SU-DHL-6 (cell line): ENCODE measurements around the gene SPC25.

Experiments used
- H2AFZ ChIP-seq: fragments of 200-600 bp; sonication (generic); 2 replicates; pipeline ENCODE4 v1.6.1; 2014; ENCODE audit warnings: low read depth, mild to moderate bottlenecking, moderate library complexity, mixed read lengths, antibody characterized with exemption, low read length; ENCODE audit not compliant: severe bottlenecking
- H3F3A ChIP-seq: fragments of 200-600 bp; shearing (Covaris generic); 2 replicates; pipeline ENCODE4 v1.6.0; 2016; ENCODE audit warnings: antibody characterized with exemption, mild to moderate bottlenecking; ENCODE audit not compliant: insufficient read depth
- H3K27ac ChIP-seq: fragments of 200-600 bp; sonication (generic); 2 replicates; pipeline ENCODE4 v1.5.1; 2016; ENCODE audit warnings: low read depth, mild to moderate bottlenecking, low read length, moderate library complexity, mixed read lengths
- H3K27me3 ChIP-seq: fragments of 200-600 bp; sonication (generic), shearing (Covaris generic); 2 replicates; pipeline ENCODE4 v1.6.0; 2014; ENCODE audit warnings: mild to moderate bottlenecking, low read length
- H3K36me3 ChIP-seq: fragments of 200-600 bp; sonication (generic); 2 replicates; pipeline ENCODE4 v1.6.1; 2014; ENCODE audit warnings: mild to moderate bottlenecking, low read length, mixed read lengths
- H3K4me2 ChIP-seq: fragments of 300-600, 200-600 bp; shearing (Covaris generic), sonication (generic); 2 replicates; pipeline ENCODE4 v1.6.0; 2014; ENCODE audit warnings: low read length, low read depth, mild to moderate bottlenecking; ENCODE audit not compliant: poor library complexity, severe bottlenecking
- H3K4me3 ChIP-seq: fragments of 200-600 bp; sonication (generic); 2 replicates; pipeline ENCODE4 v1.5.1; 2014; ENCODE audit warnings: antibody characterized with exemption, low read length, mild to moderate bottlenecking, mixed read lengths; ENCODE audit not compliant: insufficient read depth, poor library complexity, severe bottlenecking
- H3K79me2 ChIP-seq: fragments of 200-600 bp; sonication (generic); 2 replicates; pipeline ENCODE4 v1.6.1; 2014; ENCODE audit warnings: mild to moderate bottlenecking, low read length, moderate library complexity; ENCODE audit not compliant: insufficient read depth
- H3K9ac ChIP-seq: fragments of 200-600 bp; sonication (generic); 2 replicates; pipeline ENCODE4 v1.7.0; 2014; ENCODE audit warnings: mild to moderate bottlenecking, low read length
- H3K9me2 ChIP-seq: fragments of 200-600 bp; sonication (generic); replicated peaks from 2 replicates; pipeline ENCODE4 v1.6.1; 2014; ENCODE audit warnings: low read length; ENCODE audit not compliant: insufficient read depth
- H3K9me3 ChIP-seq: fragments of 200-600 bp; sonication (generic); 2 replicates; pipeline ENCODE4 v1.6.1; 2014; ENCODE audit warnings: low read length, mixed read lengths; ENCODE audit not compliant: insufficient read depth
- H4K20me1 ChIP-seq: fragments of 200-600 bp; sonication (generic); 2 replicates; pipeline ENCODE4 v1.6.1; 2014; ENCODE audit warnings: low read depth, mild to moderate bottlenecking, antibody characterized with exemption, low read length, moderate library complexity, mixed read lengths
- EZH2phosphoT487 ChIP-seq: fragments of 200-600 bp; sonication (generic), shearing (Covaris generic); conservative IDR thresholded peaks from 2 replicates; pipeline ENCODE4 v1.6.1; 2018; ENCODE audit warnings: mild to moderate bottlenecking, antibody characterized with exemption, low read length, moderate library complexity, mixed read lengths
- TF ChIP-seq, protein P1 (sequence below): fragments of 200-600 bp; sonication (generic); IDR thresholded peaks from one replicate; pipeline ENCODE4 v1.5.1; 2017; ENCODE audit warnings: antibody characterized with exemption, mild to moderate bottlenecking, low read length, moderate library complexity; ENCODE audit not compliant: insufficient read depth, poor library complexity, severe bottlenecking

Gene SPC25

GRCh38 chr2:168913495-168913894, 23.3 kb upstream of the SPC25 start:
- Histone ChIP-seq H3K4me3 (no peak overlapping the region), H3K27ac (no peak overlapping the region), H3K4me2 (no peak overlapping the region), H2AFZ (no peak overlapping the region), H3K9me3 (no peaks in the 10 kb centered on the region), H3F3A (no peaks in the 10 kb centered on the region), H3K27me3 (no peaks in the 10 kb centered on the region), H4K20me1 (no peaks in the 10 kb centered on the region), H3K36me3 (no peaks in the 10 kb centered on the region), H3K79me2 (no peaks in the 10 kb centered on the region), H3K9ac (no peak overlapping the region), H3K9me2 (no peaks in the 10 kb centered on the region)
- TF ChIP-seq, protein P1, sequence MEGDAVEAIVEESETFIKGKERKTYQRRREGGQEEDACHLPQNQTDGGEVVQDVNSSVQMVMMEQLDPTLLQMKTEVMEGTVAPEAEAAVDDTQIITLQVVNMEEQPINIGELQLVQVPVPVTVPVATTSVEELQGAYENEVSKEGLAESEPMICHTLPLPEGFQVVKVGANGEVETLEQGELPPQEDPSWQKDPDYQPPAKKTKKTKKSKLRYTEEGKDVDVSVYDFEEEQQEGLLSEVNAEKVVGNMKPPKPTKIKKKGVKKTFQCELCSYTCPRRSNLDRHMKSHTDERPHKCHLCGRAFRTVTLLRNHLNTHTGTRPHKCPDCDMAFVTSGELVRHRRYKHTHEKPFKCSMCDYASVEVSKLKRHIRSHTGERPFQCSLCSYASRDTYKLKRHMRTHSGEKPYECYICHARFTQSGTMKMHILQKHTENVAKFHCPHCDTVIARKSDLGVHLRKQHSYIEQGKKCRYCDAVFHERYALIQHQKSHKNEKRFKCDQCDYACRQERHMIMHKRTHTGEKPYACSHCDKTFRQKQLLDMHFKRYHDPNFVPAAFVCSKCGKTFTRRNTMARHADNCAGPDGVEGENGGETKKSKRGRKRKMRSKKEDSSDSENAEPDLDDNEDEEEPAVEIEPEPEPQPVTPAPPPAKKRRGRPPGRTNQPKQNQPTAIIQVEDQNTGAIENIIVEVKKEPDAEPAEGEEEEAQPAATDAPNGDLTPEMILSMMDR: no peak
- no peak for TF ChIP-seq EZH2phosphoT487

DNA sequence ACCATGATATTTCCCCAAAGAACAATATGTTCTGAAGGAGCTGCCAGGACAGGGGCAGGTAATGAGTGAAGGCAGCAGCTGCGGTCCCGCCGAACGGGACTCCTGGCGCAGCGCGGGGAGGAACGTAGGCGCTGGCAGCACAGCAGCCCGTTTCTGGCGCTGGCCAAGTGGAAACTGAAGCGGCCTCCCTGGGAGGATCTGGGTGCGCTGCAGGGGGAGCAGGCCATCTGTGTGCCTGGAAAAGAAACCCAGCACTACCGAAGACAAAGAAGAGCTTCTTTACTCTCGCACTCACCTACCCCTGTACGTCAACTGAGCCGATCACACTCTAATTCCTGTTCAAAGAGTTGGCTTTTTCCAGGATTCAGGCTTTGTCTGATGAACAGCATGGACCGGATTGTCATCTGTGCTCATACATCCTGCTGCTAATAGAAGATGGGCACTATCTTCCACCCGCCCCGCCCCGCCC, 22.7 kb upstream of the SPC25 start:
- Histone ChIP-seq H3K27ac (no peak overlapping the region), H3K27me3 (no peaks in the 10 kb centered on the region), H3K36me3 (no peaks in the 10 kb centered on the region), H3K9me3 (no peaks in the 10 kb centered on the region), H3K4me3 (no peak overlapping the region), H3K4me2 (no peak overlapping the region), H2AFZ (no peak overlapping the region), H3K9ac (no peak overlapping the region), H3K79me2 (no peaks in the 10 kb centered on the region), H4K20me1 (no peaks in the 10 kb centered on the region), H3K9me2 (no peaks in the 10 kb centered on the region), H3F3A (no peaks in the 10 kb centered on the region)
- no peak for TF ChIP-seq EZH2phosphoT487
- TF ChIP-seq, protein P1: no peak

DNA sequence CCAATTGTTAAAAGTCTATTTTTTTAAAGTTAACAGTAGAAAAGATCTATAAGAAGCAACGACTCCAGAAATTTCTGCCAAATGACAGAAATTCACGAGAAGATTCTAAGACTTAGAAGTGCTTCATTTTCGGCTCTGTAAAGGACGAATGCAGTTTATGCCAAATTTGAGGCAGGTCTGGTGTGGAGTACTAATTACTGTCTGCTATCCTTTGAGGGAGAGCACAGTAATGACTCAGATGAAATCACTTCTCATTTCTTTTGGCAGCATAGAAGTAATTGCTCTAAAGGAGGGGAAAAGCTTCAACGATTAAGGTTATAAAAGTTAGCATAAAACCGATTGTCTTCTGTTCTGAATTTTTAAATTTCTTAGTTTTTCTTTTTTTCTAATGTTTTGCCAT, 22.2 kb upstream of the SPC25 start:
- no peak overlapping the region for H2AFZ ChIP-seq
- no peaks in the 10 kb centered on the region for H4K20me1 ChIP-seq
- no peak overlapping the region for H3K27ac ChIP-seq

GRCh38 chr2:168910330-168910729, 20.1 kb upstream of the SPC25 start:
- H3K9me3 ChIP-seq: no peaks in the 10 kb centered on the region
- H3K36me3 ChIP-seq: no peaks in the 10 kb centered on the region
- H3K9ac ChIP-seq: no peak overlapping the region
- no peak overlapping the region for H3K4me3 ChIP-seq
- no peaks in the 10 kb centered on the region for H3K79me2 ChIP-seq
- no peaks in the 10 kb centered on the region for H3F3A ChIP-seq
- H3K9me2 ChIP-seq: no peaks in the 10 kb centered on the region
- H3K27me3 ChIP-seq: no peaks in the 10 kb centered on the region
- no peak overlapping the region for H3K27ac ChIP-seq
- no peak overlapping the region for H3K4me2 ChIP-seq
- TF ChIP-seq, protein P1: no peak
- TF ChIP-seq EZH2phosphoT487: no peak
- H4K20me1 ChIP-seq: no peaks in the 10 kb centered on the region
- no peak overlapping the region for H2AFZ ChIP-seq

More for the DNA sequence above, 22.2 kb upstream of the SPC25 start:
- Histone ChIP-seq H3K9ac (no peak overlapping the region), H3K4me3 (no peak overlapping the region), H3F3A (no peaks in the 10 kb centered on the region), H3K79me2 (no peaks in the 10 kb centered on the region), H3K4me2 (no peak overlapping the region), H3K36me3 (no peaks in the 10 kb centered on the region), H3K27me3 (no peaks in the 10 kb centered on the region), H3K9me3 (no peaks in the 10 kb centered on the region), H3K9me2 (no peaks in the 10 kb centered on the region)
- no peak for TF ChIP-seq EZH2phosphoT487
